ENCODE results near the gene TRAK1. TPM values are rescaled to one million over a fixed set of nuclear protein-coding genes. Genes with fewer than 3 reads are reported as not detected.
"Not testable (repeated sequence)": the region's sequence is repeated elsewhere in the genome, so short reads cannot be mapped to it uniquely, and the experiment has no call there.

Gene TRAK1
- total and polyA plus RNA-seq, 5 donors = 91.7 to 249 (median 223) TPM

DNA sequence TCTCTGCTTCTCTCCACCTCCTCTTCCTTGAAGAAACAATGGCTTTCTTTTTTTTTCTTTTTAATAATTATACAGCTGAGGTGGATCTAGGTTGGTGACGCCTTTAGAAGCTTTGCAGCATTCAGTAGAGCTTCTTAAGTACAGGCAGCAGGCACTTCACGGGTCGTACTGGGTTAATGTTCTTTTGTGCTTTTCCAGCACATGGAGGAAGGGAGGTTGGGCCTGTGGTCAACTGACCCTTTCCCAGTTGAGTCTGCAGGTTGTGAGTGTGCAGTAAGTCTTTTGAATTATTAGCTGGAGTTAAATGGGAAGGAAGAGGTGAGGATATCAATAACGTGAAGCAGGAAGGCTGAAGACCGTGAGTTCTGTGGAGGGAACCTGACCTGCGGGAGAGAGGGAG, 7.0 kb downstream of the TRAK1 start:
- WGBS = 58% methylated on average over 6 of the region's 6 CpGs
- DNase-seq = no peak
- no peaks in the 10 kb centered on the region for H3K9me3 ChIP-seq (ENCODE audit: control insufficient read depth, low read length)
- H3K27ac ChIP-seq (ENCODE audit: low read length) = peak overlapping the region; percentile 65
- H3K27me3 ChIP-seq (ENCODE audit: control insufficient read depth, insufficient read depth) = no peaks in the 10 kb centered on the region
- ATAC-seq = no peak
- no peak overlapping the region for H3K4me3 ChIP-seq (ENCODE audit: low read length)
- intact Hi-C loops (cut with DNase I) = loop anchor here (2.0 to 5.0 kb wide), 3 partner anchors 86 to 203 kb away; no protein-coding TSS in a partner anchor
- peaks cover 33% of the 10 kb centered on the region for H3K4me1 ChIP-seq (ENCODE audit: control insufficient read depth, insufficient read depth, low read length)

DNA sequence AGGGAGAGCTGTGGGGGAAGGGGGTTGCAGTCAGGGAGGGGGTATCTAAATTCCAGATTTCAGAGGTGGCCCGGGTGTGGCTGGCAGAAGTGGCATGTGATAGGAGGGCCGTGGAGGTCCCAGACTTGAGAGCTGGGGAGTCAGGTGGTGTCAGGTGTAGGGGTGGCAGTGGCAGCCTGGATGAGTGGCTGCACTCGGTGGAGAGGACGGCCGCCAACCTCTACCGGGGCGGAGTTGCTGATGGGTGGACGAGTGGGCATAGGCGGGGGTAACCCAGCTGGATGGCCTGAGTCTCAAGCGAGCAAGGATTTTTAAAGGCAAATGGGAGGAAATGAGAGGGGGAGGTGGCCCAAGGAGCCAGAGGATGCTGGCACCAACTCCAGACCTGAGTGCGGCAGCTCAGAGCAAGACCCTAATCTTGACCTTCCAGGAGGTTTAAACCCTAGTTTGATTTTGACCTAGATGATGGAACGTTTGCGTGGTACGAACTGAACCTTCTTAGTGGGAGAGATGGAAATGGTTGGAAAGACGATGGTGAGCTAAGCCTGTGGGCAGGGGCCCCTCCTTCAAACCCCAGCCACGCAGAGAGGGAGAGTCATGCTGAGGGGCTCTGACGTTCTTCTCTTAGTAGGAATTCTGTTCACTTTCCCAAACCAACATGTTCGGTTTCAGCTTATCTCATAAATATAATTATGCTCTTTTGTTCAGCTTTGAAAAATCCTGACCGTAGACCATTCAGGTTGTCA, 8.0 kb downstream of the TRAK1 start:
- H3K9me3 ChIP-seq (ENCODE audit: control insufficient read depth, low read length) = no peaks in the 10 kb centered on the region
- no peak overlapping the region for H3K27ac ChIP-seq (ENCODE audit: low read length)
- intact Hi-C loops (cut with DNase I) = loop anchor here (2.0 to 5.0 kb wide), 3 partner anchors 87 to 204 kb away; no protein-coding TSS in a partner anchor
- H3K27me3 ChIP-seq (ENCODE audit: control insufficient read depth, insufficient read depth) = no peaks in the 10 kb centered on the region
- peaks cover 32% of the 10 kb centered on the region for H3K4me1 ChIP-seq (ENCODE audit: control insufficient read depth, insufficient read depth, low read length)
- H3K4me3 ChIP-seq (ENCODE audit: low read length) = no peak overlapping the region
- no peak for ATAC-seq
- DNase-seq = peak in 1 of 3 donors; percentile 58
- WGBS = 57% methylated on average over 19 of the region's 19 CpGs

DNA sequence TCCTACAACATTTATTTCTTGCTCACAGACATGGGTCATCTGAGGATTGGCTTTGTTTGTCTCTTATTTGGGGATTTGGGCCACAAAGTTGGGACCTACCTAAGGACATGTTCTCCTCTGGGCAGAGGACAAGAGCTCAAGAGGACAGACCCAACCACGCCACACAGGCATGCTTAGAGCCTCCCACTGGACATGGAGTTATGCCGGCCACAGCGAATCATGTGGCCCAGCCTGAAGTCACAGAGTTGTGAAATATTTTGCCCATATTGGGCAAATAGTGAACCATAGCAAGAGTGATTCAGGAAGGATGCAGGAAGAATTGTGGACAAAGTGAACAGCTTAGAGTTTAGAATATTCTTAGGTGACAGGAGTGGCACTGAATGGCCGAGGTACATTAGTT, 9.9 kb downstream of the TRAK1 start:
- intact Hi-C loops (cut with DNase I) = loop anchor here in 2 of 4 donors (5.0 kb wide), 2 partner anchors 89 to 204 kb away; no protein-coding TSS in a partner anchor

DNA sequence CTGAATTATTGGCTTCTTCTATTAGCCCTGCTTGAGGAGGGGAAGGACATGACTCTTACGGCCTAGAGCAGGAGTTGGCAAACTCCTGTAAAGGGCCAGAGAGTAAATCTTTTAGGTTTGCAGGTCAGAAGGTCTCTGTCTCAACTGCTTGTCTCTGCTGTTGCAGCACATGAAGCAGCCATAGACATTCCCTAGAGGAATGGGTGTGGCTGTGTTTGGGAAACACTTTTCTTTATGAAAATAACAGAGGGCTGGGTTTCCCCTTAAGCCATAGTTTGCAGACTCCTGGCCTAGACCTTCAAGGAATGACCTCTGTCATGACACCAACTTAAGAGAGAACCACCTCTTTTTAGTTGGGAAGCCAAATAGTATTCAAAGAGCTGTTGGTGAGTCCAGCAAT, 10.3 kb downstream of the TRAK1 start:
- ATAC-seq = peak; percentile 31 to 67
- H3K27me3 ChIP-seq (ENCODE audit: control insufficient read depth, insufficient read depth) = no peaks in the 10 kb centered on the region
- H3K4me1 ChIP-seq (ENCODE audit: control insufficient read depth, insufficient read depth, low read length) = peaks cover 30% of the 10 kb centered on the region
- H3K27ac ChIP-seq (ENCODE audit: low read length) = peak overlapping the region; percentile 87
- H3K9me3 ChIP-seq (ENCODE audit: control insufficient read depth, low read length) = no peaks in the 10 kb centered on the region
- intact Hi-C loops (cut with DNase I) = loop anchor here in 2 of 4 donors (5.0 kb wide), 2 partner anchors 89 to 204 kb away; no protein-coding TSS in a partner anchor
- 21% methylated on average over 1 of the region's 1 CpG for WGBS
- DNase-seq = no peak
- H3K4me3 ChIP-seq (ENCODE audit: low read length) = no peak overlapping the region

More for the DNA sequence above, 9.9 kb downstream of the TRAK1 start:
- H3K4me3 ChIP-seq (ENCODE audit: low read length) = no peak overlapping the region
- H3K9me3 ChIP-seq (ENCODE audit: control insufficient read depth, low read length) = no peaks in the 10 kb centered on the region
- peaks cover 30% of the 10 kb centered on the region for H3K4me1 ChIP-seq (ENCODE audit: control insufficient read depth, insufficient read depth, low read length)
- 27% methylated on average over 4 of the region's 4 CpGs for WGBS
- H3K27me3 ChIP-seq (ENCODE audit: control insufficient read depth, insufficient read depth) = no peaks in the 10 kb centered on the region
- DNase-seq (peak; percentile 71 to 84 (median 77)), ATAC-seq (peak; percentile 82 to 85)
- peak overlapping the region; percentile 87 for H3K27ac ChIP-seq (ENCODE audit: low read length)

DNA sequence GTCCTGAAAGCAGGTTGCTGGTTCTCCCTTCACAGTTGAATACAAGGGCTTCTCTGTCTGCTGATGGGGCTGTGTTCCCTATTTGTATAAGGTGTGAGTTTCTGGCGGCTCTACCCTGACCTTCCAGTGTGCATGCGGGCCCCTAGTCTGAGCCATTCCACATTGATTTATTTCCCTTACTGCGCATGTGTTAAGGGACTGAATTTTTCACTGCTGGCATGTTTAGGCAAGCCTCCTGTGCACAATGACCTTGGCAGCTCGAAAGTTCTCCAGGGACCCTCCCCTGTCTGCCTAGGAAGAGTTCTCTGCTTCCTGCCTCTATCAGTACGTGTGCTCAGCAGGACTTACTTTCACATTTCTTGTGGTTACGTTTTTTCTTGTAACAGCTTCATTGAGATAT, 11.4 kb downstream of the TRAK1 start:
- no peak for ATAC-seq
- intact Hi-C loops (cut with DNase I) = loop anchor here in 2 of 4 donors (5.0 kb wide), 2 partner anchors 90 to 205 kb away; no protein-coding TSS in a partner anchor
- Histone ChIP-seq H3K4me3 (ENCODE audit: low read length) (no peak overlapping the region), H3K4me1 (ENCODE audit: control insufficient read depth, insufficient read depth, low read length) (peaks cover 26% of the 10 kb centered on the region), H3K27me3 (ENCODE audit: control insufficient read depth, insufficient read depth) (no peaks in the 10 kb centered on the region), H3K27ac (ENCODE audit: low read length) (peak overlapping the region; percentile 47), H3K9me3 (ENCODE audit: control insufficient read depth, low read length) (no peaks in the 10 kb centered on the region)
- 39% methylated on average over 6 of the region's 6 CpGs for WGBS
- DNase-seq = peak in 1 of 3 donors; percentile 62

DNA sequence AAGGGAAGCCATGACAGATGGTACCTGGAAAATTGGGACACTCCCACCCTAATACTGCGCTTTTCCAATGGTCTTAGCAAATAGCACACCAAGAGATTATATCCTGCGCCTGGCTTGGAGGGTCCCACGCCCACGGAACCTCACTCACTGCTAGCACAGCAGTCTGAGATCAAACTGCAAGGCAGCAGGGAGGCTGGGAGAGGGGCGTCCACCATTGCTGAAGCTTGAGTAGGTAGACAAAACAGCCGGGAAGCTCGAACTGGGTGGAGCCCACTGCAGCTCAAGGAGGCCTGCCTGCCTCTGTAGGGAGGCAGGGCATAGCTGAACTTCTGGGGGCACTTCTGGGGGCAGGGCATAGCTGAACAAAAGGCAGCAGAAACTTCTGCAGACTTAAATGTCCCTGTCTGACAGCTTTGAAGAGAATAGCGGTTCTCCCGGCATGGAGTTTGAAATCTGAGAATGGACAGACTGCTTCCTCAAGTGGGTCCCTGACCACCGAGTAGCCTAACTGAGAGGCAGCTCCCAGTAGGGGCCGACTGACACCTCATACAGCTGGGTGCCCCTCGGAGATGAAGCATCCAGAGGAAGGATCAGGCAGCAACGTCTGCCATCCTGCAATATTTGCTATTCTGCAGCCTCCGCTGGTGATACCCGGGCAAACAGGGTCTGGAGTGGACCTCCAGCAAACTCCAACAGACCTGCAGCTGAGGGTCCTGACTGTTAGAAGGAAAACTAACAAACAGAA, 12.9 kb downstream of the TRAK1 start:
- WGBS = 96% methylated on average over 15 of the region's 15 CpGs
- H3K4me3 ChIP-seq (ENCODE audit: low read length); H3K9me3 ChIP-seq (ENCODE audit: control insufficient read depth, low read length); H3K27ac ChIP-seq (ENCODE audit: low read length); H3K27me3 ChIP-seq (ENCODE audit: control insufficient read depth, insufficient read depth); DNase-seq; ATAC-seq: not testable (repeated sequence)
- peaks cover 12% of the 10 kb centered on the region for H3K4me1 ChIP-seq (ENCODE audit: control insufficient read depth, insufficient read depth, low read length)
- intact Hi-C loops (cut with DNase I) = loop anchor here in 2 of 4 donors (5.0 kb wide), 2 partner anchors 92 to 207 kb away; no protein-coding TSS in a partner anchor

DNA sequence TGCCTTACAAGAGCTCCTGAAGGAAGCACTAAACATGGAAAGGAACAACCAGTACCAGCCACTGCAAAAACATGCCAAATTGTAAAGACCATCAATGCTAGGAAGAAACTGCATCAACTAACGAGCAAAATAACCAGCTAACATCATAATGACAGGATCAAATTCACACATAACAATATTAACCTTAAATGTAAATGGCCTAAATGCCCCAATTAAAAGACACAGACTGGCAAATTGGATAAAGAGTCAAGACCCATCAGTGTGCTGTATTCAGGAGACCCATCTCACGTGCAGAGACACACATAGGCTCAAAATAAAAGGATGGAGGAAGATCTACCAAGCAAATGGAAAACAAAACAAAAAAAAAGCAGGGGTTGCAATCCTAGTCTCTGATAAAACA, 14.8 kb downstream of the TRAK1 start:
- H3K4me3 ChIP-seq (ENCODE audit: low read length); DNase-seq; H3K27ac ChIP-seq (ENCODE audit: low read length); intact Hi-C loops (cut with DNase I); ATAC-seq; H3K27me3 ChIP-seq (ENCODE audit: control insufficient read depth, insufficient read depth); H3K9me3 ChIP-seq (ENCODE audit: control insufficient read depth, low read length); H3K4me1 ChIP-seq (ENCODE audit: control insufficient read depth, insufficient read depth, low read length): not testable (repeated sequence)
- WGBS = 100% methylated on average over 1 of the region's 2 CpGs

DNA sequence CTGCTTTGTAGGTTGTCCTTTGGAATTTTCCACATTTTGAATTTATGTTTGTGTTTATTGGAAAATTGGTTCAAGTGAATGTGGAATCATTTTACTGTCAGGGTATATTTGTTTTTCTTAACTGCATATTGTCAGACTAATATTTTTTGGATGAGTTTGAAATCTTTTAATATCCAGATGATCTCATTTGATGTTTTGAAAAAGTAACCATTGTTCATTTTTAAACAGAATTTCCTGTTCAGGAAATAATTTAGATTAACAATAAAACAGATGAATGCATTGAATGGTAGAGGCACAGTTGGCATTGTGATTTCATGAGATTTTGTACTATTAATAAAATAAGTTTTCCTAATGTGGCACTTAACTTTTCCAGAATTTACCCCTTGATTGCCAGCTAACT, 15.5 kb downstream of the TRAK1 start:
- ATAC-seq = no peak
- Histone ChIP-seq H3K4me1 (ENCODE audit: control insufficient read depth, insufficient read depth, low read length) (peaks cover under 1% of the 10 kb centered on the region), H3K27ac (ENCODE audit: low read length) (peak overlapping the region; percentile 7), H3K27me3 (ENCODE audit: control insufficient read depth, insufficient read depth) (no peaks in the 10 kb centered on the region), H3K9me3 (ENCODE audit: control insufficient read depth, low read length) (no peaks in the 10 kb centered on the region), H3K4me3 (ENCODE audit: low read length) (no peak overlapping the region)
- no peak for DNase-seq
- intact Hi-C loops (cut with DNase I) = no loop called here

DNA sequence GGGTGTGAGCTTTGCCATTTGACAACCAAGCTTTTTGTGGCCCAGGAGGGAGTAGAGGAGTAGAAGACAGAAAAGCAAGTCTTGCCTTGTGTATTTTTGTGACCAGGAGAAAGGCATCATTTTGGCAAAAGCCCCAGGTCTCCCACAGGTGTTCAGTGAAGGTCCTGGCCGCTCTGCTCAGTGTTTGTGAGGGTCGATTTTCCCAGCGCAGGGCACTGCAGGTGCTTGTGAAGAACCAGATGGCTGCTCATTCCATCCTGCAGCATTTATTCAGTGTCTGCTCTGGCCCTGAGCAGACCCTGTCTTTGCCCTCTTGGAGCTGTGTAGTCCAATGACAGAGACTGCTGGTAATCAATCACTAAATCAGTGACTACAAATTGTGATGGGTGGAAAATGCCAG, 19.5 kb downstream of the TRAK1 start:
- no peak overlapping the region for H3K4me3 ChIP-seq (ENCODE audit: low read length)
- intact Hi-C loops (cut with DNase I) = loop anchor here in 2 of 4 donors (10.0 kb wide), 2 partner anchors 54 to 74 kb away; no protein-coding TSS in a partner anchor
- no peak for DNase-seq
- no peak overlapping the region for H3K27ac ChIP-seq (ENCODE audit: low read length)
- peaks cover 1% of the 10 kb centered on the region for H3K4me1 ChIP-seq (ENCODE audit: control insufficient read depth, insufficient read depth, low read length)
- H3K27me3 ChIP-seq (ENCODE audit: control insufficient read depth, insufficient read depth) = no peaks in the 10 kb centered on the region
- WGBS = 97% methylated on average over 3 of the region's 3 CpGs
- ATAC-seq = no peak
- no peaks in the 10 kb centered on the region for H3K9me3 ChIP-seq (ENCODE audit: control insufficient read depth, low read length)

DNA sequence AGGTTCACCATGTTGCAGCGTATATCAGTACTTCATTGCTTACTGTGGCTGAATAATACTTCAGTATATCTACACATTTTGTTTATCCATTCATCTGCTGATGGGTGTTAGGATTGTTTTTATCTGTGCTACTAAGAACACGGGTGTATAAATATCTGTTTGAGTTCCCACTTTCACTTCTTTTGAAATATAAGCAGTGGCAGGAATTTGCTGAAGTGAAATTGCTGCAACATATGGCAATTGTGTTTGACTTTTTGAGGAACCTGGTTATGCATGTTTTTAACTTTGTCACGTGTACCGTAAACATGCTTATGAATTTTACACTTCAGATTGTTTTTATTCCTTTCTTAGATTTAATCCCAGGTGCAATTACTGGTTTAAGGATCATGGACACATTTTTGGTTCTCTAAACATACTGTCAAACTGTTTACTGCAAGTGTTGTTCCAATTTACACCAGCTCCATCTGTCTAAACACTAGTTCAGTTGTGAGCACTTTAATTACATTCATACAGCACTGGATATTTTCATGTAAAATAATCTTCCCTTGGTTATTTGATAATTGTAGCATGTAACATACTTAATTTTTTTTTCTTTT, 23.1 kb downstream of the TRAK1 start:
- peaks cover 12% of the 10 kb centered on the region for H3K4me1 ChIP-seq (ENCODE audit: control insufficient read depth, insufficient read depth, low read length)
- 73% methylated on average over 4 of the region's 4 CpGs for WGBS
- ATAC-seq (no peak), DNase-seq (no peak)
- no peaks in the 10 kb centered on the region for H3K9me3 ChIP-seq (ENCODE audit: control insufficient read depth, low read length)
- H3K27me3 ChIP-seq (ENCODE audit: control insufficient read depth, insufficient read depth) = no peaks in the 10 kb centered on the region
- no peak overlapping the region for H3K4me3 ChIP-seq (ENCODE audit: low read length)
- no peak overlapping the region for H3K27ac ChIP-seq (ENCODE audit: low read length)
- intact Hi-C loops (cut with DNase I) = loop anchor here in 2 of 4 donors (10.0 kb wide), 2 partner anchors 51 to 71 kb away; no protein-coding TSS in a partner anchor

Data from right cardiac atrium (tissue), 5 donors.